C4-2B (cell line): ENCODE data around the gene SLC35F5.

ENCODE experiments used
- ZFX ChIP-seq: fragments of 450-650 bp; IDR thresholded peaks from 2 replicates; pipeline ENCODE4 v1.6.1; 2017
- TF ChIP-seq, protein P1 (sequence below): fragments of 450-650 bp; conservative IDR thresholded peaks from 2 replicates; pipeline ENCODE4 v1.5.1; 2017; ENCODE audit warnings: mild to moderate bottlenecking

- TF ChIP-seq, protein P1, sequence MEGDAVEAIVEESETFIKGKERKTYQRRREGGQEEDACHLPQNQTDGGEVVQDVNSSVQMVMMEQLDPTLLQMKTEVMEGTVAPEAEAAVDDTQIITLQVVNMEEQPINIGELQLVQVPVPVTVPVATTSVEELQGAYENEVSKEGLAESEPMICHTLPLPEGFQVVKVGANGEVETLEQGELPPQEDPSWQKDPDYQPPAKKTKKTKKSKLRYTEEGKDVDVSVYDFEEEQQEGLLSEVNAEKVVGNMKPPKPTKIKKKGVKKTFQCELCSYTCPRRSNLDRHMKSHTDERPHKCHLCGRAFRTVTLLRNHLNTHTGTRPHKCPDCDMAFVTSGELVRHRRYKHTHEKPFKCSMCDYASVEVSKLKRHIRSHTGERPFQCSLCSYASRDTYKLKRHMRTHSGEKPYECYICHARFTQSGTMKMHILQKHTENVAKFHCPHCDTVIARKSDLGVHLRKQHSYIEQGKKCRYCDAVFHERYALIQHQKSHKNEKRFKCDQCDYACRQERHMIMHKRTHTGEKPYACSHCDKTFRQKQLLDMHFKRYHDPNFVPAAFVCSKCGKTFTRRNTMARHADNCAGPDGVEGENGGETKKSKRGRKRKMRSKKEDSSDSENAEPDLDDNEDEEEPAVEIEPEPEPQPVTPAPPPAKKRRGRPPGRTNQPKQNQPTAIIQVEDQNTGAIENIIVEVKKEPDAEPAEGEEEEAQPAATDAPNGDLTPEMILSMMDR: no peak
- no peak for TF ChIP-seq ZFX
Observed at GRCh38 chr2:113760400-113760799, 4.0 kb upstream of the SLC35F5 start.
